K562 (cell line): ENCODE measurements around the gene FTO. TPM values are rescaled to one million over a fixed set of nuclear protein-coding genes. Genes with fewer than 3 reads are reported as not detected.

Experiments used
- ATAC-seq: fragments of 200-7000 bp; cut with Tn5 transposase; 3 replicates; pipeline ENCODE4 v1.9.1; 2020; ENCODE audit warnings: moderate library complexity
- BruUV-seq: library from RNA; stranded (reverse); fragments of 400-500 nt; replicated peaks from 2 replicates; lab custom pipeline; 2021; lab: Mats Ljungman, UMichigan
- CTCF ChIA-PET: fragments of 300-600 bp; formaldehyde crosslinking; extraction: SDS; loops from one replicate; lab custom pipeline; 2021; ENCODE audit warnings: low intra/inter-chr PET ratio; lab: Yijun Ruan, JAX
- POLR2A ChIA-PET: fragments of 300-600, 350-650 bp; sonication (Branson Sonifier 250); formaldehyde crosslinking; extraction: SDS; loops from one replicate; lab custom pipeline; 2021; ENCODE audit warnings: antibody characterized with exemption, inconsistent platforms; lab: Yijun Ruan, JAX
- DNase-seq, 4 experiments: peaks; one replicate each; pipeline versions ENCODE4 v3.0.0 to v3.0.0-alpha.2; 2011 to 2018; ENCODE audit warnings: low spot score in 3 of 4, mixed read lengths in 3 of 4; ENCODE audit errors: extremely low read depth in 1 of 4
- FAIRE-seq: peaks from 2 replicates; lab custom pipeline; 2011; peaks lifted over from hg19 to GRCh38; lab: Jason Lieb, UNC
- H2AFZ ChIP-seq: 2 replicates; pipeline ENCODE4 v1.6.0; 2011; ENCODE audit warnings: low read depth, low read length, control low read depth, inconsistent platforms
- H3K27ac ChIP-seq: fragments of 200-600 bp; 3 replicates; pipeline ENCODE4 v1.8.0; 2011; ENCODE audit warnings: low read depth, mild to moderate bottlenecking, control low read depth, inconsistent platforms, low read length, moderate library complexity, mixed read lengths; ENCODE audit errors: extremely low read depth
- H3K27me3 ChIP-seq, 2 experiments: fragments of 300-600 bp in 1 of 2; 2 replicates in 1 of 2; 3 replicates in 1 of 2; pipeline versions ENCODE4 v1.6.0 to v1.8.0; 2011; ENCODE audit warnings: inconsistent platforms in 2 of 2, low read length in 2 of 2, mild to moderate bottlenecking in 1 of 2, mixed read lengths in 1 of 2, moderate library complexity in 1 of 2; ENCODE audit not compliant: control insufficient read depth in 2 of 2, insufficient read depth in 2 of 2
- H3K36me3 ChIP-seq: fragments of 300-600 bp; 3 replicates; pipeline ENCODE4 v1.8.0; 2011; ENCODE audit warnings: mild to moderate bottlenecking, low read length, inconsistent platforms; ENCODE audit not compliant: control insufficient read depth, insufficient read depth
- H3K4me1 ChIP-seq, 2 experiments: fragments of 200-600 bp in 1 of 2; replicated peaks in 1 of 2; 2 replicates in 1 of 2; 3 replicates in 1 of 2; pipeline versions ENCODE4 v1.5.1 to v1.8.0; 2011; ENCODE audit warnings: inconsistent platforms in 2 of 2, low read length in 2 of 2, mild to moderate bottlenecking in 1 of 2, mixed read lengths in 1 of 2, moderate library complexity in 1 of 2; ENCODE audit not compliant: control insufficient read depth in 2 of 2, insufficient read depth in 2 of 2
- H3K4me2 ChIP-seq: 2 replicates; pipeline ENCODE4 v1.6.1; 2011; ENCODE audit warnings: low read length, control low read depth, inconsistent platforms, mixed read lengths; ENCODE audit not compliant: insufficient read depth
- H3K4me3 ChIP-seq: fragments of 200-600 bp; sonication (generic), shearing (Covaris generic); 2 replicates; pipeline ENCODE4 v1.5.1; 2016; ENCODE audit warnings: control low read depth, inconsistent platforms
- H3K79me2 ChIP-seq: fragments of 200-600 bp; 3 replicates; pipeline ENCODE4 v1.8.0; 2011; ENCODE audit warnings: low read length, inconsistent platforms; ENCODE audit not compliant: control insufficient read depth, insufficient read depth
- H3K9ac ChIP-seq, 2 experiments: 2 replicates each; pipeline versions ENCODE4 v1.6.0 to v1.6.1; 2011; ENCODE audit warnings: low read depth in 2 of 2, low read length in 2 of 2, control low read depth in 1 of 2, inconsistent platforms in 1 of 2, mild to moderate bottlenecking in 1 of 2, mixed read lengths in 1 of 2; ENCODE audit not compliant: insufficient read depth in 1 of 2
- H3K9me1 ChIP-seq: one replicate; pipeline ENCODE4 v1.6.0; 2011; ENCODE audit warnings: inconsistent platforms, mild to moderate bottlenecking, low read length, moderate library complexity; ENCODE audit not compliant: control insufficient read depth, insufficient read depth
- H3K9me3 ChIP-seq: replicated peaks from 2 replicates; pipeline ENCODE4 v1.5.1; 2011; ENCODE audit warnings: low read depth, low read length, inconsistent platforms; ENCODE audit not compliant: control insufficient read depth, insufficient read depth
- H4K20me1 ChIP-seq: replicated peaks from 2 replicates; pipeline ENCODE4 v1.6.1; 2011; ENCODE audit warnings: low read length, inconsistent platforms, mixed read lengths; ENCODE audit not compliant: control insufficient read depth, insufficient read depth
- BRF1 ChIP-seq: IDR thresholded peaks from 3 replicates; pipeline ENCODE4 v1.6.1; 2011; ENCODE audit warnings: borderline replicate concordance, mild to moderate bottlenecking; ENCODE audit not compliant: insufficient read length; ENCODE audit errors: extremely low read depth
- FOSL1 ChIP-seq: fragments of 200-800 bp; sonication (Bioruptor generic); conservative IDR thresholded peaks from 2 replicates; pipeline ENCODE4 v1.6.1; 2016; ENCODE audit warnings: missing genetic modification characterization, missing compliant biosample characterization
- PRPF4 ChIP-seq: fragments of 200-400 bp; formaldehyde crosslinking; IDR thresholded peaks from one replicate; pipeline ENCODE4 v1.6.1; 2017; ENCODE audit warnings: low read length, low read depth, mild to moderate bottlenecking; ENCODE audit not compliant: insufficient read depth, poor library complexity, severe bottlenecking
- SMAD4 ChIP-seq: fragments of 250-450 bp; sonication (Bioruptor Pico); conservative IDR thresholded peaks from 2 replicates; pipeline ENCODE4 v1.8.0; 2021; ENCODE audit warnings: inconsistent platforms, mild to moderate bottlenecking, moderate library complexity
- SRSF3 ChIP-seq: fragments of 200-400 bp; formaldehyde crosslinking; IDR thresholded peaks from 2 replicates; pipeline ENCODE4 v1.6.1; 2016; ENCODE audit warnings: mild to moderate bottlenecking, low read length, moderate library complexity; ENCODE audit not compliant: insufficient read depth
- TCF3 ChIP-seq: sonication (generic); formaldehyde crosslinking; IDR thresholded peaks from 2 replicates; pipeline ENCODE4 v1.4.0; 2020; ENCODE audit warnings: mild to moderate bottlenecking, missing genetic modification reagents
- ZBTB12 ChIP-seq: fragments of 250-450 bp; sonication (Bioruptor Pico); IDR thresholded peaks from 2 replicates; pipeline ENCODE4 v1.4.0; 2020
- ZNF165 ChIP-seq: fragments of 250-450 bp; sonication (Bioruptor Pico); IDR thresholded peaks from 2 replicates; pipeline ENCODE4 v1.4.0; 2020; ENCODE audit warnings: borderline replicate concordance
- ZNF274 ChIP-seq: IDR thresholded peaks from 2 replicates; pipeline ENCODE4 v1.6.1; 2011; ENCODE audit warnings: low read depth, mild to moderate bottlenecking, low read length, moderate library complexity, borderline replicate concordance
- ZNF785 ChIP-seq: fragments of 250-450 bp; sonication (Bioruptor Pico); IDR thresholded peaks from 2 replicates; pipeline ENCODE4 v1.4.0; 2020; ENCODE audit warnings: mild to moderate bottlenecking
- WGBS: fragments of 100-300 bp; shearing (Covaris generic); methylation state at CpG from one replicate; pipeline ENCODE4 v1.1.6; 2016; ENCODE audit warnings: low coverage, mixed read lengths; ENCODE audit not compliant: insufficient coverage; ENCODE audit errors: missing lambda C conversion rate; 5-methylcytosine and 5-hydroxymethylcytosine counted together
- in situ Hi-C: fragments of 300-500 bp; cut with MboI; formaldehyde crosslinking; loops from 4 replicates; pipeline ENCODE4 v1.15.0; 2018; ENCODE audit warnings: inconsistent platforms, mixed read lengths
- intact Hi-C: fragments of 100-400 bp; cut with micrococcal nuclease; formaldehyde crosslinking; loops from 2 replicates; pipeline ENCODE4 v1.14.2; 2022
- polyA plus RNA-seq, 8 experiments: library from polyadenylated mRNA; depleted of rRNA in 4 of 8; stranded (reverse) in 5 of 8; unstranded in 3 of 8; fragments of >200 nt; fragmentation: Nextera tagmentation in 2 of 8; fragmentation: Illumina TruSeq in 1 of 8; extraction: Ambion mirVana in 2 of 8; extraction: Trizol in 1 of 8; gene quantifications; 2 replicates each; pipeline versions ENCODE4 v1.2.1 to v1.2.3, GENCODE V29; 2011 to 2014; ENCODE audit warnings: inconsistent platforms in 1 of 8, missing spikeins in 1 of 8
- total RNA-seq, 7 experiments: library from RNA; depleted of rRNA in 6 of 7; stranded (reverse); fragments of >200 nt in 6 of 7; fragmentation: Illumina TruSeq in 2 of 7; extraction: Trizol in 2 of 7; gene quantifications; 2 replicates each; pipeline versions ENCODE4 v1.2.1 to v1.2.3, GENCODE V29; 2011 to 2021; ENCODE audit warnings: low replicate concordance in 1 of 7

Gene FTO
- total and polyA plus RNA-seq, 9 of the 15 experiments (the other 6 are each of a cell fraction or from before 2014, with no cell fraction given), result 11.3 to 27.7 (median 25.5) TPM

- no peak for DNase-seq
- ChIA-PET POLR2A (no interaction called here), CTCF (no interaction called here)
- Histone ChIP-seq H3K9me1 (no peaks in the 10 kb centered on the region), H4K20me1 (no peaks in the 10 kb centered on the region), H2AFZ (no peak overlapping the region), H3K27me3 (no peaks in the 10 kb centered on the region), H3K4me1 (peaks cover 0 to 5% of the 10 kb centered on the region in 2 experiments; a peak in 3 of 5 replicates), H3K9ac (no peak overlapping the region), H3K79me2 (no peaks in the 10 kb centered on the region), H3K4me2 (no peak overlapping the region), H3K9me3 (no peaks in the 10 kb centered on the region), H3K4me3 (no peak overlapping the region), H3K27ac (no peak overlapping the region), H3K36me3 (no peaks in the 10 kb centered on the region)
- WGBS, result 46% methylated on average over 2 of the region's 2 CpGs
- no peak for ATAC-seq
- intact Hi-C loops (no loop called here), in situ Hi-C loops (no loop called here)
- no TSS peak for BruUV-seq
- TF ChIP-seq SRSF3 (no peak), PRPF4 (no peak), FOSL1 (no peak), TCF3 (CRISPR knock-in tag) (no peak), SMAD4 (CRISPR knock-in tag) (no peak), ZBTB12 (no peak), ZNF785 (CRISPR knock-in tag) (no peak), BRF1 (no peak), ZNF165 (CRISPR knock-in tag) (no peak), ZNF274 (no peak)
- FAIRE-seq, result no peak
These were observed 156.1 kb downstream of the FTO start for GRCh38 chr16:53859995-53860540.
